CD14-positive monocyte (primary cell): ENCODE data around the gene SMG6. TPM values are rescaled to one million over a fixed set of nuclear protein-coding genes. Genes with fewer than 3 reads are reported as not detected.
"Not testable (repeated sequence)": the region's sequence is repeated elsewhere in the genome, so short reads cannot be mapped to it uniquely, and the experiment has no call there.

Experiments
- DNase-seq, 3 donors: peaks; one replicate each; pipeline ENCODE4 v3.0.0-alpha.2; 2011 to 2022
- H2AFZ ChIP-seq: 2 replicates; pipeline ENCODE4 v1.6.0; 2012; ENCODE audit warnings: mild to moderate bottlenecking, low read depth, low read length, inconsistent platforms; ENCODE audit not compliant: insufficient read depth, poor library complexity, severe bottlenecking
- H3K27ac ChIP-seq, 2 donors: 1 replicate in 1 of 2; 2 replicates in 1 of 2; pipeline ENCODE4 v1.5.1; 2012 to 2013; ENCODE audit warnings: low read length in 2 of 2, control low read depth in 1 of 2, inconsistent platforms in 1 of 2, low read depth in 1 of 2, mild to moderate bottlenecking in 1 of 2
- H3K27me3 ChIP-seq, 2 donors: one replicate each; pipeline versions ENCODE4 v1.6.0 to v1.6.1; 2011 to 2013; ENCODE audit warnings: low read length in 2 of 2; ENCODE audit not compliant: control insufficient read depth in 2 of 2, insufficient read depth in 2 of 2
- H3K36me3 ChIP-seq, 2 donors: replicated peaks in 1 of 2; 1 replicate in 1 of 2; 2 replicates in 1 of 2; pipeline versions ENCODE4 v1.5.1 to v1.6.1; 2012 to 2013; ENCODE audit warnings: low read length in 2 of 2, control low read depth in 1 of 2, inconsistent platforms in 1 of 2, mild to moderate bottlenecking in 1 of 2; ENCODE audit not compliant: insufficient read depth in 2 of 2, control insufficient read depth in 1 of 2
- H3K4me1 ChIP-seq, 2 donors: 1 replicate in 1 of 2; 2 replicates in 1 of 2; pipeline versions ENCODE4 v1.5.1 to v1.6.1; 2012 to 2013; ENCODE audit warnings: low read length in 2 of 2, control low read depth in 1 of 2, inconsistent platforms in 1 of 2, mild to moderate bottlenecking in 1 of 2, moderate library complexity in 1 of 2; ENCODE audit not compliant: insufficient read depth in 2 of 2, control insufficient read depth in 1 of 2
- H3K4me2 ChIP-seq: replicated peaks from 2 replicates; pipeline ENCODE3; 2012; ENCODE audit warnings: low read length, moderate library complexity, mild to moderate bottlenecking; ENCODE audit not compliant: poor library complexity, severe bottlenecking; ENCODE audit errors: extremely low read depth
- H3K4me3 ChIP-seq, 3 experiments: fragments of 200-600 bp in 1 of 3; sonication (generic) in 1 of 3; replicated peaks in 1 of 3; 1 replicate in 2 of 3; 2 replicates in 1 of 3; pipeline ENCODE4 v1.5.1; 2011 to 2013; ENCODE audit warnings: low read length in 3 of 3, mild to moderate bottlenecking in 3 of 3, control low read depth in 2 of 3, low read depth in 2 of 3, inconsistent platforms in 1 of 3, moderate library complexity in 1 of 3
- H3K79me2 ChIP-seq: 2 replicates; pipeline ENCODE4 v1.6.0; 2012; ENCODE audit warnings: mild to moderate bottlenecking, control low read depth, inconsistent platforms, low read length, moderate library complexity; ENCODE audit not compliant: insufficient read depth
- H3K9ac ChIP-seq: 2 replicates; pipeline ENCODE4 v1.6.0; 2017; ENCODE audit warnings: low read length, mild to moderate bottlenecking; ENCODE audit not compliant: insufficient read depth, poor library complexity, severe bottlenecking
- H3K9me3 ChIP-seq, 2 donors: replicated peaks in 1 of 2; 1 replicate in 1 of 2; 2 replicates in 1 of 2; pipeline versions ENCODE4 v1.5.1 to v1.6.1; 2012 to 2013; ENCODE audit warnings: low read length in 2 of 2, control low read depth in 1 of 2; ENCODE audit not compliant: control insufficient read depth in 1 of 2, insufficient read depth in 1 of 2
- H4K20me1 ChIP-seq: 2 replicates; pipeline ENCODE4 v1.6.0; 2012; ENCODE audit warnings: mild to moderate bottlenecking, low read length, control low read depth, moderate library complexity; ENCODE audit not compliant: insufficient read depth
- H3K27ac Mint-ChIP-seq, 7 donors: one replicate each; pipeline ENCODE4 v1.8.0; 2020; ENCODE audit warnings: mild to moderate bottlenecking in 7 of 7, mixed read lengths in 7 of 7, moderate library complexity in 6 of 7, inconsistent platforms in 2 of 7
- H3K27me3 Mint-ChIP-seq, 3 donors: one replicate each; pipeline ENCODE4 v1.8.0; 2021 to 2022; ENCODE audit warnings: low read depth in 3 of 3, mild to moderate bottlenecking in 3 of 3, mixed read lengths in 3 of 3, moderate library complexity in 3 of 3, inconsistent platforms in 1 of 3
- H3K36me3 Mint-ChIP-seq, 2 donors: one replicate each; pipeline ENCODE4 v1.8.0; 2020; ENCODE audit warnings: mixed read lengths in 2 of 2, inconsistent platforms in 1 of 2, mild to moderate bottlenecking in 1 of 2
- H3K4me1 Mint-ChIP-seq: one replicate; pipeline ENCODE4 v1.8.0; 2020; ENCODE audit warnings: mild to moderate bottlenecking, mixed read lengths
- H3K4me3 Mint-ChIP-seq, 2 donors: one replicate each; pipeline ENCODE4 v1.8.0; 2020; ENCODE audit warnings: mild to moderate bottlenecking in 2 of 2, mixed read lengths in 2 of 2, moderate library complexity in 1 of 2
- H3K9me3 Mint-ChIP-seq, 7 donors: one replicate each; pipeline ENCODE4 v1.8.0; 2020 to 2022; ENCODE audit warnings: mixed read lengths in 7 of 7, mild to moderate bottlenecking in 6 of 7, moderate library complexity in 6 of 7, inconsistent platforms in 2 of 7
- WGBS: methylation state at CpG from one replicate; pipeline ENCODE4 v1.1.5; 2013; ENCODE audit warnings: missing lambda C conversion rate; ENCODE audit not compliant: insufficient coverage; 5-methylcytosine and 5-hydroxymethylcytosine counted together
- intact Hi-C, 2 donors: fragments of 100-400 bp; cut with micrococcal nuclease; formaldehyde crosslinking; loops; one replicate each; pipeline versions ENCODE4 v1.15.0 to v1.15.1; 2023
- polyA plus RNA-seq, 3 donors: library from polyadenylated mRNA; depleted of rRNA in 1 of 3; unstranded in 2 of 3; stranded (reverse) in 1 of 3; fragments of 300-500 nt in 2 of 3; fragments of >200 nt in 1 of 3; fragmentation: Illumina TruSeq in 2 of 3; gene quantifications; 1 replicate in 2 of 3; 2 replicates in 1 of 3; pipeline ENCODE4 v1.2.3, GENCODE V29; 2012 to 2021
- TF ChIP-seq, protein P1 (sequence below): fragments of 200-600 bp; IDR thresholded peaks from one replicate; pipeline ENCODE4 v1.8.0; 2022; ENCODE audit warnings: antibody characterized with exemption, mild to moderate bottlenecking

Gene SMG6
- polyA plus RNA-seq, 3 donors, result 0.67 to 7.1 (median 1.1) TPM

- Histone ChIP-seq H3K9me3 (peaks cover 0 to 6% of the 10 kb centered on the region in 2 donors), H2AFZ (no peak overlapping the region), H3K27ac (no peak overlapping the region), H3K36me3 (no peaks in the 10 kb centered on the region), H3K27me3 (peaks cover 0 to 8% of the 10 kb centered on the region in 2 donors), H3K4me2 (no peak overlapping the region), H3K4me3 (no peak overlapping the region), H3K79me2 (no peaks in the 10 kb centered on the region), H4K20me1 (no peaks in the 10 kb centered on the region), H3K9ac (no peak overlapping the region), H3K4me1 (no peaks in the 10 kb centered on the region)
- Mint-ChIP-seq H3K27me3 (peaks cover 8 to 37% (median 20%) of the 10 kb centered on the region in 3 donors), H3K27ac (no peak overlapping the region), H3K4me1 (peaks cover 10% of the 10 kb centered on the region), H3K36me3 (no peaks in the 10 kb centered on the region), H3K4me3 (peak overlapping the region in 1 of 2 donors; percentile 16), H3K9me3 (peaks cover 0 to 6% (median 3%) of the 10 kb centered on the region in 7 donors)
- intact Hi-C loops, result no loop called here
- no peak for DNase-seq
- 95% methylated on average over 14 of the region's 14 CpGs for WGBS
- TF ChIP-seq, protein P1, sequence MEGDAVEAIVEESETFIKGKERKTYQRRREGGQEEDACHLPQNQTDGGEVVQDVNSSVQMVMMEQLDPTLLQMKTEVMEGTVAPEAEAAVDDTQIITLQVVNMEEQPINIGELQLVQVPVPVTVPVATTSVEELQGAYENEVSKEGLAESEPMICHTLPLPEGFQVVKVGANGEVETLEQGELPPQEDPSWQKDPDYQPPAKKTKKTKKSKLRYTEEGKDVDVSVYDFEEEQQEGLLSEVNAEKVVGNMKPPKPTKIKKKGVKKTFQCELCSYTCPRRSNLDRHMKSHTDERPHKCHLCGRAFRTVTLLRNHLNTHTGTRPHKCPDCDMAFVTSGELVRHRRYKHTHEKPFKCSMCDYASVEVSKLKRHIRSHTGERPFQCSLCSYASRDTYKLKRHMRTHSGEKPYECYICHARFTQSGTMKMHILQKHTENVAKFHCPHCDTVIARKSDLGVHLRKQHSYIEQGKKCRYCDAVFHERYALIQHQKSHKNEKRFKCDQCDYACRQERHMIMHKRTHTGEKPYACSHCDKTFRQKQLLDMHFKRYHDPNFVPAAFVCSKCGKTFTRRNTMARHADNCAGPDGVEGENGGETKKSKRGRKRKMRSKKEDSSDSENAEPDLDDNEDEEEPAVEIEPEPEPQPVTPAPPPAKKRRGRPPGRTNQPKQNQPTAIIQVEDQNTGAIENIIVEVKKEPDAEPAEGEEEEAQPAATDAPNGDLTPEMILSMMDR, result no peak
These were observed 288.3 kb downstream of the SMG6 start for GRCh38 chr17:2015314-2015713.

DNA sequence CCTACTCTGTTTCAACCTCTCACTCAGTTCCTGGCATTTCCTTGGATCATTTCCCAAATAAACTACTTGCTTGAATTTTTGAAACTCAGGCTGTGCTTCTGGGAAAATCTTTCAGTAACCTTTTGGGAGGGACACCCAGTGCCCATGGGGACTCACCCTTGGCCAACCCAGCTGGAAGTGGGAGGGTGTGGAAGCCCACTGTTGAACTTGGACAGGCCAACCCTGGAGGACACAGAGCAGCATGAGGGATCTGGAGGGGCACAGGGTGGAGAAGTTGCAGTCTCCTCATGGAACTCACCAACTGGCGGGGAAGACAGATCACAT is 289.6 kb downstream of the SMG6 start:
- Mint-ChIP-seq H3K36me3 (no peaks in the 10 kb centered on the region), H3K9me3 (peaks cover 0 to 6% (median 3%) of the 10 kb centered on the region in 7 donors), H3K27ac (no peak overlapping the region), H3K27me3 (peaks cover 6 to 24% (median 16%) of the 10 kb centered on the region in 3 donors), H3K4me3 (no peak overlapping the region), H3K4me1 (peaks cover 10% of the 10 kb centered on the region)
- H3K4me3 ChIP-seq, result no peak overlapping the region
- WGBS, result 100% methylated on average over 1 of the region's 1 CpG
- intact Hi-C loops, result no loop called here
- H3K27ac ChIP-seq, result no peak overlapping the region
- no peak overlapping the region for H2AFZ ChIP-seq
- no peak for DNase-seq
- no peaks in the 10 kb centered on the region for H3K27me3 ChIP-seq
- no peak overlapping the region for H3K9ac ChIP-seq
- peaks cover 0 to 6% of the 10 kb centered on the region in 2 donors for H3K9me3 ChIP-seq
- no peaks in the 10 kb centered on the region for H3K4me1 ChIP-seq
- H3K36me3 ChIP-seq, result no peaks in the 10 kb centered on the region
- no peak overlapping the region for H3K4me2 ChIP-seq
- H3K79me2 ChIP-seq, result no peaks in the 10 kb centered on the region
- H4K20me1 ChIP-seq, result no peaks in the 10 kb centered on the region
- TF ChIP-seq, protein P1, result no peak

GRCh38 chr17:2013220-2013993 is 290.2 kb downstream of the SMG6 start:
- H3K9me3 Mint-ChIP-seq, H3K9ac ChIP-seq, H3K9me3 ChIP-seq, intact Hi-C loops, H2AFZ ChIP-seq, H3K36me3 Mint-ChIP-seq, DNase-seq, H3K27ac Mint-ChIP-seq, H3K4me3 ChIP-seq, H4K20me1 ChIP-seq, H3K36me3 ChIP-seq, H3K27ac ChIP-seq, H3K27me3 ChIP-seq, H3K79me2 ChIP-seq, H3K4me3 Mint-ChIP-seq, H3K4me2 ChIP-seq, H3K4me1 ChIP-seq: not testable (repeated sequence)
- Mint-ChIP-seq H3K27me3 (peaks cover 6 to 23% (median 16%) of the 10 kb centered on the region in 3 donors), H3K4me1 (peaks cover 14% of the 10 kb centered on the region)
- 93% methylated on average over 3 of the region's 6 CpGs for WGBS
